Epithelial cell of esophagus (primary cell): ENCODE measurements around the gene MEGF11.
"Not testable (repeated sequence)": the region's sequence is repeated elsewhere in the genome, so short reads cannot be mapped to it uniquely, and the experiment has no call there.

Source experiments
- DNase-seq: peaks from one replicate; pipeline ENCODE4 v3.0.0; 2010; ENCODE audit warnings: low read depth
- H3K4me3 ChIP-seq: 2 replicates; pipeline ENCODE4 v1.5.1; 2011; ENCODE audit warnings: mild to moderate bottlenecking, low read length, control low read depth
- CTCF ChIP-seq: IDR thresholded peaks from 2 replicates; pipeline ENCODE4 v1.5.1; 2011; ENCODE audit warnings: low read depth, mild to moderate bottlenecking, low read length, control low read depth, inconsistent platforms; ENCODE audit not compliant: insufficient read depth; ENCODE audit errors: missing control alignments

The MEGF11 gene

GRCh38 chr15:66249605-66250174 is 3.9 kb downstream of the MEGF11 start:
- TF ChIP-seq CTCF, result no peak
- no peak overlapping the region for H3K4me3 ChIP-seq
- DNase-seq, result no peak

GRCh38 chr15:66246937-66247336 is 6.6 kb downstream of the MEGF11 start:
- no peak overlapping the region for H3K4me3 ChIP-seq
- TF ChIP-seq CTCF, result no peak
- no peak for DNase-seq

- H3K4me3 ChIP-seq, DNase-seq: not testable (repeated sequence)
Measured at GRCh38 chr15:66245832-66246231, 7.7 kb downstream of the MEGF11 start.

- DNase-seq, result peak; percentile 54
- no peak overlapping the region for H3K4me3 ChIP-seq
- TF ChIP-seq CTCF, result no peak
Measured at GRCh38 chr15:66241908-66242285, 11.7 kb downstream of the MEGF11 start.

- no peak overlapping the region for H3K4me3 ChIP-seq
- TF ChIP-seq CTCF, result no peak
- DNase-seq, result no peak
Measured at GRCh38 chr15:66241087-66241907, 12.3 kb downstream of the MEGF11 start.

GRCh38 chr15:66240240-66240794 is 13.2 kb downstream of the MEGF11 start:
- peak; percentile 41 for DNase-seq
- H3K4me3 ChIP-seq, result no peak overlapping the region
- no peak for TF ChIP-seq CTCF

- no peak for DNase-seq
- H3K4me3 ChIP-seq, result no peak overlapping the region
- TF ChIP-seq CTCF, result no peak
Measured at GRCh38 chr15:66239514-66239913, 14.0 kb downstream of the MEGF11 start.
